ENCODE measurements around the gene LEP.

LEP gene

GRCh38 chr7:128240696-128241386 is at the start of gene LEP:
TSS of gene LEP (plus strand) at chr7:128241278. CDS start at chr7:128252019, 10,741 bp downstream.
- Mint-ChIP-seq H3K36me3 (no peaks in the 10 kb centered on the region), H3K27ac (no peak within 1 kb of the TSS), H3K4me1 (peaks cover 12% of the 10 kb centered on the region), H3K9me3 (peaks cover 3% of the 10 kb centered on the region), H3K4me3 (no peak within 1 kb of the TSS)
- DNase-seq (ENCODE audit: low spot score in 2 of 2) (no peak), ATAC-seq (no peak)

GRCh38 chr7:128192497-128193142 is 48.5 kb upstream of the LEP start:
- Mint-ChIP-seq H3K36me3 (no peaks in the 10 kb centered on the region), H3K9me3 (peaks cover 19% of the 10 kb centered on the region)

GRCh38 chr7:128194533-128195282 is 46.4 kb upstream of the LEP start:
- H3K9me3 Mint-ChIP-seq, result peaks cover 19% of the 10 kb centered on the region
- no peak overlapping the region for H3K4me3 Mint-ChIP-seq
- H3K36me3 Mint-ChIP-seq, result no peaks in the 10 kb centered on the region
- H3K27ac Mint-ChIP-seq, result no peak overlapping the region
- ATAC-seq (peak; percentile 75), DNase-seq (ENCODE audit: low spot score in 2 of 2) (no peak)
- H3K4me1 Mint-ChIP-seq, result no peaks in the 10 kb centered on the region

More at GRCh38 chr7:128192497-128193142, 48.5 kb upstream of the LEP start:
- no peak for ATAC-seq
- Mint-ChIP-seq H3K27ac (no peak overlapping the region), H3K4me1 (no peaks in the 10 kb centered on the region), H3K4me3 (no peak overlapping the region)
- no peak for DNase-seq (ENCODE audit: low spot score in 2 of 2)

- peaks cover 18% of the 10 kb centered on the region for H3K4me1 Mint-ChIP-seq
- no peak overlapping the region for H3K4me3 Mint-ChIP-seq
- no peak for ATAC-seq
- DNase-seq (ENCODE audit: low spot score in 2 of 2), result no peak
- no peak overlapping the region for H3K27ac Mint-ChIP-seq
- no peaks in the 10 kb centered on the region for H3K36me3 Mint-ChIP-seq
- H3K9me3 Mint-ChIP-seq, result peaks cover 19% of the 10 kb centered on the region
Measured at GRCh38 chr7:128197589-128197988, 43.5 kb upstream of the LEP start.

- DNase-seq (ENCODE audit: low spot score in 2 of 2) (no peak), ATAC-seq (no peak)
- Mint-ChIP-seq H3K4me3 (no peak overlapping the region), H3K36me3 (no peaks in the 10 kb centered on the region), H3K4me1 (peaks cover 18% of the 10 kb centered on the region), H3K27ac (no peak overlapping the region), H3K9me3 (peaks cover 19% of the 10 kb centered on the region)
Measured at GRCh38 chr7:128197989-128198580, 43.0 kb upstream of the LEP start.

GRCh38 chr7:128200376-128200775 is 40.7 kb upstream of the LEP start:
- peak overlapping the region; percentile 60 for H3K4me3 Mint-ChIP-seq
- peaks cover 3% of the 10 kb centered on the region for H3K9me3 Mint-ChIP-seq
- H3K27ac Mint-ChIP-seq, result no peak overlapping the region
- DNase-seq (ENCODE audit: low spot score in 2 of 2) (no peak), ATAC-seq (no peak)
- peaks cover 18% of the 10 kb centered on the region for H3K4me1 Mint-ChIP-seq
- no peaks in the 10 kb centered on the region for H3K36me3 Mint-ChIP-seq

GRCh38 chr7:128201067-128201689 is 39.9 kb upstream of the LEP start:
- ATAC-seq, result peak; percentile 33

GRCh38 chr7:128201690-128202085 is 39.4 kb upstream of the LEP start:
- no peak overlapping the region for H3K27ac Mint-ChIP-seq
- peaks cover 18% of the 10 kb centered on the region for H3K4me1 Mint-ChIP-seq

More at GRCh38 chr7:128201067-128201689, 39.9 kb upstream of the LEP start:
- Mint-ChIP-seq H3K27ac (no peak overlapping the region), H3K36me3 (no peaks in the 10 kb centered on the region), H3K4me3 (peak overlapping the region; percentile 60), H3K4me1 (peaks cover 18% of the 10 kb centered on the region), H3K9me3 (no peaks in the 10 kb centered on the region)
- no peak for DNase-seq (ENCODE audit: low spot score in 2 of 2)

GRCh38 chr7:128202287-128202957 is 38.7 kb upstream of the LEP start:
- peak overlapping the region; percentile 60 for H3K4me3 Mint-ChIP-seq
- DNase-seq (ENCODE audit: low spot score in 2 of 2) (no peak), ATAC-seq (no peak)
- H3K27ac Mint-ChIP-seq, result no peak overlapping the region
- H3K4me1 Mint-ChIP-seq, result peaks cover 18% of the 10 kb centered on the region
- no peaks in the 10 kb centered on the region for H3K9me3 Mint-ChIP-seq
- no peaks in the 10 kb centered on the region for H3K36me3 Mint-ChIP-seq

More at GRCh38 chr7:128201690-128202085, 39.4 kb upstream of the LEP start:
- DNase-seq (ENCODE audit: low spot score in 2 of 2), result no peak
- Mint-ChIP-seq H3K4me3 (peak overlapping the region; percentile 60), H3K9me3 (no peaks in the 10 kb centered on the region), H3K36me3 (no peaks in the 10 kb centered on the region)
- ATAC-seq, result peak; percentile 35

- peaks cover 18% of the 10 kb centered on the region for H3K4me1 Mint-ChIP-seq
- no peaks in the 10 kb centered on the region for H3K36me3 Mint-ChIP-seq
- no peak for DNase-seq (ENCODE audit: low spot score in 2 of 2)
- H3K9me3 Mint-ChIP-seq, result no peaks in the 10 kb centered on the region
- H3K27ac Mint-ChIP-seq, result no peak overlapping the region
- H3K4me3 Mint-ChIP-seq, result no peak overlapping the region
- no peak for ATAC-seq
Measured at GRCh38 chr7:128203047-128203491, 38.0 kb upstream of the LEP start.

GRCh38 chr7:128203710-128204214 is 37.3 kb upstream of the LEP start:
- H3K4me3 Mint-ChIP-seq, result no peak overlapping the region
- H3K9me3 Mint-ChIP-seq, result no peaks in the 10 kb centered on the region
- no peak overlapping the region for H3K27ac Mint-ChIP-seq
- ATAC-seq (no peak), DNase-seq (ENCODE audit: low spot score in 2 of 2) (no peak)
- no peaks in the 10 kb centered on the region for H3K36me3 Mint-ChIP-seq
- H3K4me1 Mint-ChIP-seq, result peaks cover 18% of the 10 kb centered on the region

- H3K4me3 Mint-ChIP-seq, result no peak overlapping the region
- ATAC-seq (no peak), DNase-seq (ENCODE audit: low spot score in 2 of 2) (no peak)
- H3K4me1 Mint-ChIP-seq, result peaks cover 18% of the 10 kb centered on the region
- no peaks in the 10 kb centered on the region for H3K9me3 Mint-ChIP-seq
- no peak overlapping the region for H3K27ac Mint-ChIP-seq
- H3K36me3 Mint-ChIP-seq, result no peaks in the 10 kb centered on the region
Measured at GRCh38 chr7:128204455-128204854, 36.6 kb upstream of the LEP start.

GRCh38 chr7:128205068-128205467 is 36.0 kb upstream of the LEP start:
- ATAC-seq (no peak), DNase-seq (ENCODE audit: low spot score in 2 of 2) (no peak)
- H3K9me3 Mint-ChIP-seq, result no peaks in the 10 kb centered on the region
- no peaks in the 10 kb centered on the region for H3K36me3 Mint-ChIP-seq
- no peak overlapping the region for H3K4me3 Mint-ChIP-seq
- H3K27ac Mint-ChIP-seq, result no peak overlapping the region
- peaks cover 23% of the 10 kb centered on the region for H3K4me1 Mint-ChIP-seq

GRCh38 chr7:128206017-128206746 is 34.9 kb upstream of the LEP start:
- Mint-ChIP-seq H3K27ac (no peak overlapping the region), H3K4me1 (peaks cover 18% of the 10 kb centered on the region)

More at GRCh38 chr7:128206017-128206746, 34.9 kb upstream of the LEP start:
- no peaks in the 10 kb centered on the region for H3K9me3 Mint-ChIP-seq
- DNase-seq (ENCODE audit: low spot score in 2 of 2) (no peak), ATAC-seq (no peak)
- H3K36me3 Mint-ChIP-seq, result no peaks in the 10 kb centered on the region
- H3K4me3 Mint-ChIP-seq, result no peak overlapping the region
